ENCODE data around the gene HRAS.
A peak's percentile ranks its signal among the peaks of the same experiment; 100 is the strongest.

The HRAS gene

DNA sequence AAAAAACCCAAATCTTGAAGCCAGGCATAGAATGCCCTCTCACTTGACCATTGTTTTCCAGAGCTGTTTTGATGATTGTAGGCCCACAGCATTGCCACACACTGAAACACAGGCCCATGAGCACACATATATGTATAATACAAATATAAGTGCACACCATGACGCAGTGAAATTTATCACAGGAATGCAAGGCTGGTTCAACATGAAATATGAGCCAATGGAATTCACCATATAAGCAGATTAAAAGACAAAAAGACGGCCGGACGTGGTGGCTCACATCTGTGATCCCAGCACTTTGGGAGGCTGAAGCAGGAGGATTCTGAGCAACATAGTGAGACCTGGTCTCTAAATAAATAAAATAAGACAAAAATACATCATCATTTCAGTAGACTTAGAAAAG is 19.0 kb downstream of the HRAS start:
- TF ChIP-seq ZNF274 (IDR thresholded peaks at IDR 0.05; ENCODE audit: low read depth, low read length) (no peak), SUZ12 (IDR thresholded peaks at IDR 0.05; ENCODE audit: extremely low read depth, insufficient read depth, insufficient read length) (no peak), YY1 (IDR thresholded peaks at IDR 0.05; ENCODE audit: insufficient read depth, insufficient read length) (no peak)
- Histone ChIP-seq H3K4me3 (ENCODE audit: insufficient read length, low read depth) (no peak overlapping the region), H3K9me3 (ENCODE audit: insufficient read depth, low read length) (peaks cover 55% of the 10 kb centered on the region; the same call in 1 of the 2 replicates), H3K27me3 (ENCODE audit: insufficient read depth, insufficient read length) (no peaks in the 10 kb centered on the region), H3K9ac (ENCODE audit: insufficient read length, low read depth) (no peak overlapping the region), H3K36me3 (ENCODE audit: insufficient read depth, insufficient read length, low read length) (peaks cover 32% of the 10 kb centered on the region), H3K4me1 (ENCODE audit: insufficient read depth, insufficient read length) (no peaks in the 10 kb centered on the region)
- no peak for DNase-seq (ENCODE audit: low read depth, low spot score)

DNA sequence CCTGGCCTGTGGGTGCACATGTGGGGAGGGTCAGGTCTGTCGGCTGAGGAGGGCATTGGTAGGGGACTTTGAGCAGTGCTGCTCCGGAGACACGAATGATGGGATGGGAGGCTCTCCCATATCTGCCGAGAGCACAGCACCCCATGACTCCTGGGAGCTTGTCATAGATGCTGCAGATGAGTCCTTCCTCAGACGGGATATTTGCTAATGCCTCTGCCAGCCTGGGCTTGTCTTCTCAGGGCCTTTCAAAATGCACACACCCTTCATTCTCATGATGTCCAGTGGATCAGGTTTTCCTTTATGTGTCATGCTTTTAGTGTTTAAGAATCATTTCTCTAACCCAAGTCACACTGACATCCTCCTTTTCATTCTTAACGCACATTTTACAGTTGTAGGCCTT is 20.2 kb downstream of the HRAS start:
- DNase-seq (ENCODE audit: low read depth, low spot score) = no peak
- TF ChIP-seq YY1 (IDR thresholded peaks at IDR 0.05; ENCODE audit: insufficient read depth, insufficient read length) = no peak
- TF ChIP-seq SUZ12 (IDR thresholded peaks at IDR 0.05; ENCODE audit: extremely low read depth, insufficient read depth, insufficient read length) = no peak
- no peak for TF ChIP-seq ZNF274 (IDR thresholded peaks at IDR 0.05; ENCODE audit: low read depth, low read length)
- H3K4me1 ChIP-seq (ENCODE audit: insufficient read depth, insufficient read length) = no peaks in the 10 kb centered on the region
- no peak overlapping the region for H3K9ac ChIP-seq (ENCODE audit: insufficient read length, low read depth)
- H3K36me3 ChIP-seq (ENCODE audit: insufficient read depth, insufficient read length, low read length) = peaks cover 37% of the 10 kb centered on the region
- H3K27me3 ChIP-seq (ENCODE audit: insufficient read depth, insufficient read length) = no peaks in the 10 kb centered on the region
- H3K4me3 ChIP-seq (ENCODE audit: insufficient read length, low read depth) = no peak overlapping the region
- H3K9me3 ChIP-seq (ENCODE audit: insufficient read depth, low read length) = peaks cover 42% of the 10 kb centered on the region; the same call in 1 of the 2 replicates

DNA sequence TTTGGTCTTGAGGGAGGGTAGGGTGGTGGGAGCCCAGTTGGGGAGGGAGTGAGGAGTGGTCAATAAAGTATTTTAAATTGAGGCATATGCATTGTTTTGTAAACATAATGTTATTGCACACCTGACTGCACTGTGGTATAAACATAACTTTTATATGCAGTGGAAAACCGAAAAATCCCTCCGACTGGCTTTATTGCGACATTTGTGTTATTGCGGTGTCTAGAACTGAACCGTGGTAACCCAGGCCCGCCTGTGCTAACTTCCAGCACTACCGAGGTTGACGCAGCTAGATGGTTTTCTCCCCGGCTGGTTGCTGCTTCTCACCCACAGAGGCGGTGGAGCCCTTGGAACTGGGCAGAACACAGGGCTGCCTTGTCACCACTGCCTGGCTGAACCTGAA is 20.8 kb downstream of the HRAS start:
- TF ChIP-seq SUZ12 (IDR thresholded peaks at IDR 0.05; ENCODE audit: extremely low read depth, insufficient read depth, insufficient read length) (no peak), YY1 (IDR thresholded peaks at IDR 0.05; ENCODE audit: insufficient read depth, insufficient read length) (no peak), ZNF274 (IDR thresholded peaks at IDR 0.05; ENCODE audit: low read depth, low read length) (no peak)
- H3K27me3 ChIP-seq (ENCODE audit: insufficient read depth, insufficient read length) = no peaks in the 10 kb centered on the region
- DNase-seq (ENCODE audit: low read depth, low spot score) = no peak
- peaks cover 42% of the 10 kb centered on the region for H3K36me3 ChIP-seq (ENCODE audit: insufficient read depth, insufficient read length, low read length)
- H3K4me3 ChIP-seq (ENCODE audit: insufficient read length, low read depth) = no peak overlapping the region
- H3K4me1 ChIP-seq (ENCODE audit: insufficient read depth, insufficient read length) = no peaks in the 10 kb centered on the region
- peaks cover 42% of the 10 kb centered on the region; the same call in 1 of the 2 replicates for H3K9me3 ChIP-seq (ENCODE audit: insufficient read depth, low read length)
- H3K9ac ChIP-seq (ENCODE audit: insufficient read length, low read depth) = no peak overlapping the region

DNA sequence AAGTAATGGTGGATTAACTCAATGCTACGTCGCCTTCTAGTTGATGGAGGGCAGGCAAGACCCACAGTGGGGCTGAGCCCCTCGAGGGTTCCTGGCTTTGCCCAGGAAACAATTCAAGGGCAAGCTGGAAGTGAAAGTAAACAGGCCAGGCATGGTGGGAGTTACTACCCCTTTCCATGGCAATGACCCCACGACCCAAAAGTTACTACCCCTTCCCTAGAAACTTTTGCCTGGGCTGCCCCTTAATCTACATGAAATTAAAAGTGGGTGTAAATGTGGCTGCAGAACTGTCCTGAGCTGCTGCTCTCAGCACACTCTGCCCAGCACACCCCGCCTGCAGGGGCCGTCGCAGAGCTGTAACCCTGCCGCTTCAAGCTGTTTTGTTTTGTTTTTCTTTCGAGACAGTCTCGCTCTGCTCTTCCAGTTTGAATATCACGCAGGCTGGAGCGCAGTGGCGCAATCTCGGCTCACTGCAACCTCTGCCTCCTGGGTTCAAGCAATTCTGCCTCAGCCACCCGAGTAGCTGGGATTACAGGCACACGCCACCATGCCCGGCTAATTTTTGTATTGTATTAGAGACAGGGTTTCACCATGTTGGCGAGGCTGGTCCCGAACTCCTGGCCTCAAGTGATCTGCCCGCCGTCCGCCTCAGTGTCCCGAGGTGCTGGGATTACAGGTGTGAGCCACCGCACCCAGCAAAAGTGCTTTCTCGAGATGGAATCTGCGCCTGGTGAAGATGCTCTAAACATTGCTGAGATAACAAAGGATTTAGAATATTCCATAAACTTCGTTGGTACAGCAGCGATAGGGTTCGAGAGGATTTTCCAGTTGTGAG is 22.4 kb downstream of the HRAS start:
- TF ChIP-seq YY1 (IDR thresholded peaks at IDR 0.05; ENCODE audit: insufficient read depth, insufficient read length) (no peak), ZNF274 (IDR thresholded peaks at IDR 0.05; ENCODE audit: low read depth, low read length) (no peak), SUZ12 (IDR thresholded peaks at IDR 0.05; ENCODE audit: extremely low read depth, insufficient read depth, insufficient read length) (no peak)
- Histone ChIP-seq H3K27me3 (ENCODE audit: insufficient read depth, insufficient read length) (no peaks in the 10 kb centered on the region), H3K4me3 (ENCODE audit: insufficient read length, low read depth) (no peak overlapping the region), H3K9ac (ENCODE audit: insufficient read length, low read depth) (no peak overlapping the region), H3K36me3 (ENCODE audit: insufficient read depth, insufficient read length, low read length) (peaks cover 55% of the 10 kb centered on the region), H3K9me3 (ENCODE audit: insufficient read depth, low read length) (peaks cover 30% of the 10 kb centered on the region; the same call in 1 of the 2 replicates), H3K4me1 (ENCODE audit: insufficient read depth, insufficient read length) (no peaks in the 10 kb centered on the region)
- DNase-seq (ENCODE audit: low read depth, low spot score) = no peak

DNA sequence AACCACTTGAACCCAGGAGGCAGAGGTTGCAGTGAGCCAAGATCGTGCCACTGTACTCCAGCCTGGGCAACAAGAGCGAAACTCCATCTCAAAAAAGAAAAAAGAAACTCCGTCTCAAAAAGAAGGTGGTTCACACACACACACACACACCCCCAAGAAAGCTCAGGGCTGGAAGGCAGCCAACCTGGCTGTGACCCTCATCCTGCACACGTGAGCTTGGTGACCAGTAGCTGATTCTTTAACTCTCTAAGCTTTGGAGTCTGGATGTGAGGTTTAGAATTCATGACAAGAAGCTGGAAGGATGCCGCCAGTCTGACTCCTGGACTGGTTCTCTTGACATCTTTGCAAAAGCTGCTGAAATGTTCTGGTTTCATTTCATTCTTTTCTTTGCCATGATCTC is 26.4 kb downstream of the HRAS start:
- H3K4me1 ChIP-seq (ENCODE audit: insufficient read depth, insufficient read length) = peaks cover 3% of the 10 kb centered on the region
- DNase-seq (ENCODE audit: low read depth, low spot score) = no peak
- H3K4me3 ChIP-seq (ENCODE audit: insufficient read length, low read depth) = no peak overlapping the region
- H3K9ac ChIP-seq (ENCODE audit: insufficient read length, low read depth) = no peak overlapping the region
- H3K9me3 ChIP-seq (ENCODE audit: insufficient read depth, low read length) = no peaks in the 10 kb centered on the region
- no peaks in the 10 kb centered on the region for H3K27me3 ChIP-seq (ENCODE audit: insufficient read depth, insufficient read length)
- peaks cover 60% of the 10 kb centered on the region for H3K36me3 ChIP-seq (ENCODE audit: insufficient read depth, insufficient read length, low read length)
- TF ChIP-seq ZNF274 (IDR thresholded peaks at IDR 0.05; ENCODE audit: low read depth, low read length) (no peak), SUZ12 (IDR thresholded peaks at IDR 0.05; ENCODE audit: extremely low read depth, insufficient read depth, insufficient read length) (no peak), YY1 (IDR thresholded peaks at IDR 0.05; ENCODE audit: insufficient read depth, insufficient read length) (no peak)

DNA sequence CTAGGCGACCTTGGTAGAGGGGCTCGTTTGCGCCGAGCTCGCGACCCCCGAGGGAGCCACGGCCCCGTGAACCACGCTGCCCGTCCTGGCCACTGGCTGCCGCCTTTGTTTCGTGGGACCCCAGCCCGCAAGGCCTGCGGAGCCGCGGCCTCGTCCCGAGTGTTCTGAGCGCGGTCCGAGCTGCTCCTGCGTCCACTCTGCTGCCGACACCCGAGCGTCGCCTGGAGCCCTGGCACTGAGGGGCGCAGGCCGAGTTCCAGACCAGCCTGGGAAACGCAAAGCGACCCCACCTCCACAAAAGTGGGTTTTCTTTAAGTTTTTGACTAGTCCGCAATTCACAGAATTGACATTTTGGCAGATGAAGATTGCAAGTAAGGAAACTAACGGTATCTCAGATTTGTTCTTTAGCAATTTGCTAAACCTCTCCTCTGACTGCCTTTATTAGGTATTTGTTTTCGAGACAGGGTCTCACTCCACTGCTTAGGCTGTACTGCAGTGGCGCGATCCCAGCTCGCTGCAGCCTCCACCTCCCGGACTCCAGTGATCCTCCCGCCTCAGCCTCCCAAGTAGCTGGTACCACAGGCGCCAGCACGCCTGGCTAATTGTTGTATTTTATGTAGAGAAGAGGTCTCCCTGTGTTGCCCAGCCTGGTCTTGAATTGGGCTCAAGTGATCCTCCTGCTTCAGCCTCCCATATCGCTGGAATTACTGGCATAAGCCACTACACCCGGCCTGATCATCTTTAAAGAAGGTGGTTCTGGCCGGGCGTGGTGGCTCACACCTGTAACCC is 27.5 kb downstream of the HRAS start:
- Histone ChIP-seq H3K27me3 (ENCODE audit: insufficient read depth, insufficient read length) (no peaks in the 10 kb centered on the region), H3K36me3 (ENCODE audit: insufficient read depth, insufficient read length, low read length) (peaks cover 58% of the 10 kb centered on the region), H3K4me3 (ENCODE audit: insufficient read length, low read depth) (peak overlapping the region; percentile 85), H3K9me3 (ENCODE audit: insufficient read depth, low read length) (no peaks in the 10 kb centered on the region), H3K9ac (ENCODE audit: insufficient read length, low read depth) (peak overlapping the region; percentile 96), H3K4me1 (ENCODE audit: insufficient read depth, insufficient read length) (peaks cover 6% of the 10 kb centered on the region)
- no peak for DNase-seq (ENCODE audit: low read depth, low spot score)
- TF ChIP-seq ZNF274 (IDR thresholded peaks at IDR 0.05; ENCODE audit: low read depth, low read length) = no peak
- no peak for TF ChIP-seq YY1 (IDR thresholded peaks at IDR 0.05; ENCODE audit: insufficient read depth, insufficient read length)
- no peak for TF ChIP-seq SUZ12 (IDR thresholded peaks at IDR 0.05; ENCODE audit: extremely low read depth, insufficient read depth, insufficient read length)
